ENCODE results near the gene CCL1.

DNA sequence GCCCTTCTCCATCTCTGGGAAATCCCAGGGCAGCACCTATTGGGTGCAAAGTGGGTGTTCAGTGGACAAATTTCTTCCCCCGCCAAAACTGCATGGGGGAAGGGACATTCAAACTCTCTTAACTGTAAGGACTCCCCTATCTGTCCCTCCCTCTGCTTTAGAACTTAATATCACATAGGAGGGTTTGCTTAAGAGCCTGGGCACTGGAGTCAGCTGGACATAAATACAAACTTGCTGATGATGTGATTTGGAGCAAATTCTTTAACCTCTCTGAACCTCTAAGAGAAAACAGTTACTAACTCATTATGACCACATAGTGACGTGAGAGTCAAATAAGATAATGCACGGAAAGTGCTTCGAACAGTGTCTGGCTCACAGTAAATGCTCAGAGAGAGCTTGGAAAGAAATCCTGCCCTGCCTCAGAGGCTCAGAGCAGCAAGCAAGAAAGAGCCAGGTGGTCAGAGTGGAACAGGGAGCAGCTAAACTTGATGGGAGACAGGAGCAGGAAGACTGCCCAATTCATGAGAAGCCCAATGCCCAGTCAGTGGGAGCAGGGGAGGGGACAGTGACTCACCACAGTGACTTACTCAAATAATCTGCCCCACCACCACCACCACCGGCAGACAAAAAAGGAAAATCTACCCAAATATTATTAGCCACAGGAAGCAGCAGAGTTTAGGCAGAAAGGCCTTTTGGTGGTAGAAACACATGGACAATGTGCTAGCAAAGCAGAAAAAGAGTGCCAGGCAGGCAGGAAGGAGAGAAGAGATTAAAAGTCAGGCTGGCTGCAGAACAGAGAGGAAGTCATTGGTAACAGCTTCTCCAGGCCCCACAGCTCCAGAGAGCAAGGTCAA is 23.9 kb upstream of the CCL1 start:
- TF ChIP-seq, protein P1, sequence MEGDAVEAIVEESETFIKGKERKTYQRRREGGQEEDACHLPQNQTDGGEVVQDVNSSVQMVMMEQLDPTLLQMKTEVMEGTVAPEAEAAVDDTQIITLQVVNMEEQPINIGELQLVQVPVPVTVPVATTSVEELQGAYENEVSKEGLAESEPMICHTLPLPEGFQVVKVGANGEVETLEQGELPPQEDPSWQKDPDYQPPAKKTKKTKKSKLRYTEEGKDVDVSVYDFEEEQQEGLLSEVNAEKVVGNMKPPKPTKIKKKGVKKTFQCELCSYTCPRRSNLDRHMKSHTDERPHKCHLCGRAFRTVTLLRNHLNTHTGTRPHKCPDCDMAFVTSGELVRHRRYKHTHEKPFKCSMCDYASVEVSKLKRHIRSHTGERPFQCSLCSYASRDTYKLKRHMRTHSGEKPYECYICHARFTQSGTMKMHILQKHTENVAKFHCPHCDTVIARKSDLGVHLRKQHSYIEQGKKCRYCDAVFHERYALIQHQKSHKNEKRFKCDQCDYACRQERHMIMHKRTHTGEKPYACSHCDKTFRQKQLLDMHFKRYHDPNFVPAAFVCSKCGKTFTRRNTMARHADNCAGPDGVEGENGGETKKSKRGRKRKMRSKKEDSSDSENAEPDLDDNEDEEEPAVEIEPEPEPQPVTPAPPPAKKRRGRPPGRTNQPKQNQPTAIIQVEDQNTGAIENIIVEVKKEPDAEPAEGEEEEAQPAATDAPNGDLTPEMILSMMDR (tag by site-specific recombination; IDR thresholded peaks at IDR 0.05) = no peak
- no peak for TF ChIP-seq ZNF311 (tag by site-specific recombination; IDR thresholded peaks at IDR 0.05; ENCODE audit: borderline replicate concordance)
- no peak for TF ChIP-seq TCF7L2 (IDR thresholded peaks at IDR 0.05; ENCODE audit: borderline replicate concordance, low read depth, low read length)
- TF ChIP-seq, protein P2, sequence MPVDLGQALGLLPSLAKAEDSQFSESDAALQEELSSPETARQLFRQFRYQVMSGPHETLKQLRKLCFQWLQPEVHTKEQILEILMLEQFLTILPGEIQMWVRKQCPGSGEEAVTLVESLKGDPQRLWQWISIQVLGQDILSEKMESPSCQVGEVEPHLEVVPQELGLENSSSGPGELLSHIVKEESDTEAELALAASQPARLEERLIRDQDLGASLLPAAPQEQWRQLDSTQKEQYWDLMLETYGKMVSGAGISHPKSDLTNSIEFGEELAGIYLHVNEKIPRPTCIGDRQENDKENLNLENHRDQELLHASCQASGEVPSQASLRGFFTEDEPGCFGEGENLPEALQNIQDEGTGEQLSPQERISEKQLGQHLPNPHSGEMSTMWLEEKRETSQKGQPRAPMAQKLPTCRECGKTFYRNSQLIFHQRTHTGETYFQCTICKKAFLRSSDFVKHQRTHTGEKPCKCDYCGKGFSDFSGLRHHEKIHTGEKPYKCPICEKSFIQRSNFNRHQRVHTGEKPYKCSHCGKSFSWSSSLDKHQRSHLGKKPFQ (tag by site-specific recombination; IDR thresholded peaks at IDR 0.05) = no peak
- TF ChIP-seq, protein P3, sequence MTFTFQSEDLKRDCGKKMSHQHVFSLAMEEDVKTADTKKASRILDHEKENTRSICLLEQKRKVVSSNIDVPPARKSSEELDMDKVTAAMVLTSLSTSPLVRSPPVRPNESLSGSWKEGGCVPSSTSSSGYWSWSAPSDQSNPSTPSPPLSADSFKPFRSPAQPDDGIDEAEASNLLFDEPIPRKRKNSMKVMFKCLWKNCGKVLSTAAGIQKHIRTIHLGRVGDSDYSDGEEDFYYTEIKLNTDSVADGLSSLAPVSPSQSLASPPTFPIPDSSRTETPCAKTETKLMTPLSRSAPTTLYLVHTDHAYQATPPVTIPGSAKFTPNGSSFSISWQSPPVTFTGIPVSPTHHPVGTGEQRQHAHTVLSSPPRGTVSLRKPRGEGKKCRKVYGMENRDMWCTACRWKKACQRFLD (tag by site-specific recombination; IDR thresholded peaks at IDR 0.05) = no peak
- no peak for TF ChIP-seq ZNF23 (tag by site-specific recombination; IDR thresholded peaks at IDR 0.05; ENCODE audit: borderline replicate concordance)
- no peak for TF ChIP-seq ZNF785 (tag by site-specific recombination; IDR thresholded peaks at IDR 0.05)

All from HEK293 (cell line).